CD4-positive, CD25-positive, alpha-beta regulatory T cell (primary cell): Measurements from ENCODE around the gene RBBP8. TPM values are rescaled to one million over a fixed set of nuclear protein-coding genes. Genes with fewer than 3 reads are reported as not detected.

Source experiments
- ATAC-seq, 2 donors: fragments of 150-1000 bp; cut with Tn5 transposase; one replicate each; pipeline ENCODE4 v1.10.0; 2021; ENCODE audit warnings: low read depth in 2 of 2, moderate number of reproducible peaks in 2 of 2, moderate library complexity in 1 of 2
- DNase-seq, 3 donors: peaks; one replicate each; pipeline versions ENCODE4 v3.0.0 to v3.0.0-alpha.2; 2012 to 2022; ENCODE audit warnings: mixed read lengths in 1 of 3
- H3K27ac ChIP-seq: one replicate; pipeline ENCODE4 v1.7.0; 2013; ENCODE audit warnings: mild to moderate bottlenecking, low read length; ENCODE audit not compliant: insufficient read depth, poor library complexity, severe bottlenecking
- H3K27me3 ChIP-seq: one replicate; pipeline ENCODE4 v1.7.0; 2013; ENCODE audit warnings: low read length; ENCODE audit not compliant: control insufficient read depth, insufficient read depth
- H3K36me3 ChIP-seq: one replicate; pipeline ENCODE4 v1.7.0; 2013; ENCODE audit warnings: mild to moderate bottlenecking, low read length, moderate library complexity; ENCODE audit not compliant: control insufficient read depth, insufficient read depth
- H3K4me1 ChIP-seq: 2 replicates; pipeline ENCODE4 v1.7.0; 2013; ENCODE audit warnings: mild to moderate bottlenecking, low read length; ENCODE audit not compliant: insufficient read depth, control insufficient read depth, poor library complexity, severe bottlenecking
- H3K4me3 ChIP-seq: one replicate; pipeline ENCODE4 v1.7.0; 2013; ENCODE audit warnings: low read depth, mild to moderate bottlenecking, low read length, moderate library complexity
- H3K9me3 ChIP-seq, 2 experiments: 1 replicate in 1 of 2; 2 replicates in 1 of 2; pipeline ENCODE4 v1.7.0; 2013; ENCODE audit warnings: low read length in 2 of 2, mild to moderate bottlenecking in 1 of 2, moderate library complexity in 1 of 2; ENCODE audit not compliant: control insufficient read depth in 2 of 2
- H3K27ac Mint-ChIP-seq, 3 donors: one replicate each; pipeline ENCODE4 v1.8.0; 2020 to 2022; ENCODE audit warnings: mild to moderate bottlenecking in 3 of 3, mixed read lengths in 3 of 3, moderate library complexity in 2 of 3
- H3K27me3 Mint-ChIP-seq: one replicate; pipeline ENCODE4 v1.8.0; 2022; ENCODE audit warnings: mild to moderate bottlenecking, mixed read lengths
- H3K36me3 Mint-ChIP-seq: one replicate; pipeline ENCODE4 v1.8.0; 2020; ENCODE audit warnings: mixed read lengths
- H3K4me1 Mint-ChIP-seq, 4 donors: one replicate each; pipeline ENCODE4 v1.8.0; 2020 to 2022; ENCODE audit warnings: mixed read lengths in 4 of 4, mild to moderate bottlenecking in 1 of 4
- H3K4me3 Mint-ChIP-seq, 4 donors: one replicate each; pipeline ENCODE4 v1.8.0; 2020 to 2022; ENCODE audit warnings: mild to moderate bottlenecking in 4 of 4, mixed read lengths in 4 of 4, moderate library complexity in 3 of 4
- H3K9me3 Mint-ChIP-seq, 7 donors: one replicate each; pipeline ENCODE4 v1.8.0; 2020 to 2022; ENCODE audit warnings: mixed read lengths in 7 of 7, mild to moderate bottlenecking in 3 of 7, moderate library complexity in 2 of 7
- polyA plus RNA-seq, 4 donors: library from polyadenylated mRNA; unstranded; fragments of 300-500 nt; fragmentation: Illumina TruSeq; gene quantifications; one replicate each; pipeline ENCODE4 v1.2.3, GENCODE V29; 2021
- total RNA-seq: library from RNA; stranded (reverse); gene quantifications from one replicate; pipeline ENCODE4 v1.2.3, GENCODE V29; 2022

RBBP8 gene
- total and polyA plus RNA-seq, 5 donors from 2014 or later = 3.1 to 8.6 (median 5.9) TPM

- H3K36me3 Mint-ChIP-seq = peaks cover 4% of the 10 kb centered on the region
- H3K27me3 ChIP-seq = no peaks in the 10 kb centered on the region
- no peak overlapping the region for H3K4me3 Mint-ChIP-seq
- H3K4me1 ChIP-seq = no peaks in the 10 kb centered on the region
- no peaks in the 10 kb centered on the region for H3K27me3 Mint-ChIP-seq
- H3K36me3 ChIP-seq = no peaks in the 10 kb centered on the region
- ATAC-seq (no peak), DNase-seq (no peak)
- H3K4me1 Mint-ChIP-seq = peaks cover 4 to 23% (median 11%) of the 10 kb centered on the region in 4 donors
- H3K9me3 ChIP-seq = no peaks in the 10 kb centered on the region
- no peak overlapping the region for H3K4me3 ChIP-seq
- H3K9me3 Mint-ChIP-seq = no peaks in the 10 kb centered on the region
- no peak overlapping the region for H3K27ac ChIP-seq
- peak overlapping the region in 1 of 3 donors; percentile 64 for H3K27ac Mint-ChIP-seq
These were observed 28.9 kb downstream of the RBBP8 start for GRCh38 chr18:22962004-22962403.

GRCh38 chr18:22964116-22964515, 31.0 kb downstream of the RBBP8 start:
- no peak for ATAC-seq
- Histone ChIP-seq H3K4me1 (no peaks in the 10 kb centered on the region), H3K27me3 (no peaks in the 10 kb centered on the region), H3K4me3 (no peak overlapping the region), H3K36me3 (no peaks in the 10 kb centered on the region), H3K27ac (no peak overlapping the region), H3K9me3 (no peaks in the 10 kb centered on the region)
- no peaks in the 10 kb centered on the region for H3K9me3 Mint-ChIP-seq
- H3K36me3 Mint-ChIP-seq = peaks cover 4% of the 10 kb centered on the region
- H3K4me3 Mint-ChIP-seq = no peak overlapping the region
- no peaks in the 10 kb centered on the region for H3K27me3 Mint-ChIP-seq
- peaks cover 0 to 12% (median 0%) of the 10 kb centered on the region in 4 donors for H3K4me1 Mint-ChIP-seq
- DNase-seq = no peak
- no peak overlapping the region for H3K27ac Mint-ChIP-seq

GRCh38 chr18:22964722-22965121, 31.6 kb downstream of the RBBP8 start:
- peaks cover 0 to 17% (median 0%) of the 10 kb centered on the region in 4 donors for H3K4me1 Mint-ChIP-seq
- no peaks in the 10 kb centered on the region for H3K9me3 Mint-ChIP-seq

GRCh38 chr18:22971038-22971437, 37.9 kb downstream of the RBBP8 start:
- Mint-ChIP-seq H3K36me3 (no peaks in the 10 kb centered on the region), H3K9me3 (no peaks in the 10 kb centered on the region), H3K4me1 (peaks cover 3 to 15% (median 5%) of the 10 kb centered on the region in 4 donors), H3K27me3 (no peaks in the 10 kb centered on the region), H3K4me3 (no peak overlapping the region), H3K27ac (no peak overlapping the region)
- Histone ChIP-seq H3K27me3 (no peaks in the 10 kb centered on the region), H3K36me3 (no peaks in the 10 kb centered on the region), H3K27ac (no peak overlapping the region), H3K4me1 (no peaks in the 10 kb centered on the region), H3K4me3 (no peak overlapping the region), H3K9me3 (no peaks in the 10 kb centered on the region)
- no peak for ATAC-seq
- no peak for DNase-seq

More at GRCh38 chr18:22964722-22965121, 31.6 kb downstream of the RBBP8 start:
- ATAC-seq = no peak
- H3K4me3 ChIP-seq = no peak overlapping the region
- no peak overlapping the region for H3K27ac ChIP-seq
- H3K4me1 ChIP-seq = no peaks in the 10 kb centered on the region
- H3K27ac Mint-ChIP-seq = no peak overlapping the region
- no peaks in the 10 kb centered on the region for H3K36me3 Mint-ChIP-seq
- no peaks in the 10 kb centered on the region for H3K36me3 ChIP-seq
- H3K27me3 Mint-ChIP-seq = no peaks in the 10 kb centered on the region
- no peaks in the 10 kb centered on the region for H3K27me3 ChIP-seq
- peak in 1 of 3 donors; percentile 6 for DNase-seq
- no peak overlapping the region for H3K4me3 Mint-ChIP-seq
- H3K9me3 ChIP-seq = no peaks in the 10 kb centered on the region

GRCh38 chr18:22974001-22974400, 40.9 kb downstream of the RBBP8 start:
- no peak overlapping the region for H3K27ac Mint-ChIP-seq
- H3K36me3 Mint-ChIP-seq = no peaks in the 10 kb centered on the region
- no peak overlapping the region for H3K27ac ChIP-seq
- H3K27me3 Mint-ChIP-seq = no peaks in the 10 kb centered on the region
- no peaks in the 10 kb centered on the region for H3K27me3 ChIP-seq
- ATAC-seq = no peak
- no peak overlapping the region for H3K4me3 ChIP-seq
- DNase-seq = no peak
- H3K4me1 ChIP-seq = peaks cover 4% of the 10 kb centered on the region
- no peak overlapping the region for H3K4me3 Mint-ChIP-seq
- peaks cover 11 to 28% (median 20%) of the 10 kb centered on the region in 4 donors for H3K4me1 Mint-ChIP-seq
- no peaks in the 10 kb centered on the region for H3K9me3 Mint-ChIP-seq
- H3K36me3 ChIP-seq = no peaks in the 10 kb centered on the region
- no peaks in the 10 kb centered on the region for H3K9me3 ChIP-seq

GRCh38 chr18:22974707-22975106, 41.6 kb downstream of the RBBP8 start:
- DNase-seq = no peak
- ATAC-seq = no peak
- Mint-ChIP-seq H3K4me3 (no peak overlapping the region), H3K9me3 (no peaks in the 10 kb centered on the region), H3K27me3 (no peaks in the 10 kb centered on the region), H3K36me3 (no peaks in the 10 kb centered on the region), H3K27ac (no peak overlapping the region), H3K4me1 (peaks cover 13 to 28% (median 17%) of the 10 kb centered on the region in 4 donors)
- Histone ChIP-seq H3K27me3 (no peaks in the 10 kb centered on the region), H3K4me3 (no peak overlapping the region), H3K27ac (no peak overlapping the region), H3K36me3 (no peaks in the 10 kb centered on the region), H3K4me1 (peaks cover 4% of the 10 kb centered on the region), H3K9me3 (no peaks in the 10 kb centered on the region)

- DNase-seq (no peak), ATAC-seq (no peak)
- H3K27ac Mint-ChIP-seq = no peak overlapping the region
- no peaks in the 10 kb centered on the region for H3K27me3 ChIP-seq
- H3K27ac ChIP-seq = no peak overlapping the region
- H3K4me1 ChIP-seq = peaks cover 4% of the 10 kb centered on the region
- no peaks in the 10 kb centered on the region for H3K27me3 Mint-ChIP-seq
- no peaks in the 10 kb centered on the region for H3K9me3 ChIP-seq
- no peaks in the 10 kb centered on the region for H3K9me3 Mint-ChIP-seq
- H3K4me3 Mint-ChIP-seq = no peak overlapping the region
- no peaks in the 10 kb centered on the region for H3K36me3 ChIP-seq
- no peak overlapping the region for H3K4me3 ChIP-seq
- peaks cover 13 to 28% (median 17%) of the 10 kb centered on the region in 4 donors for H3K4me1 Mint-ChIP-seq
- H3K36me3 Mint-ChIP-seq = no peaks in the 10 kb centered on the region
These were observed 42.4 kb downstream of the RBBP8 start for GRCh38 chr18:22975508-22975907.

- Mint-ChIP-seq H3K4me3 (peak overlapping the region in 3 of 4 donors; percentile 20 to 65 (median 37)), H3K4me1 (peaks cover 13 to 28% (median 19%) of the 10 kb centered on the region in 4 donors), H3K9me3 (no peaks in the 10 kb centered on the region), H3K36me3 (no peaks in the 10 kb centered on the region), H3K27ac (peak overlapping the region; percentile 59 to 88 (median 87)), H3K27me3 (no peaks in the 10 kb centered on the region)
- H3K4me3 ChIP-seq = peak overlapping the region; percentile 35
- H3K36me3 ChIP-seq = no peaks in the 10 kb centered on the region
- peaks cover 4% of the 10 kb centered on the region for H3K4me1 ChIP-seq
- DNase-seq (peak in 2 of 3 donors; percentile 5 to 56), ATAC-seq (peak; percentile 62 to 68)
- peak overlapping the region; percentile 7 for H3K27ac ChIP-seq
- no peaks in the 10 kb centered on the region for H3K9me3 ChIP-seq
- no peaks in the 10 kb centered on the region for H3K27me3 ChIP-seq
These were observed 44.9 kb downstream of the RBBP8 start for GRCh38 chr18:22977847-22978701.
